H9 (cell line): ENCODE results near the gene DOCK10. TPM values are rescaled to one million over a fixed set of nuclear protein-coding genes. Genes with fewer than 3 reads are reported as not detected.
A peak's percentile ranks its signal among the peaks of the same experiment; 100 is the strongest.

Source experiments
- DNase-seq: peaks from one replicate; pipeline ENCODE4 v3.0.0-alpha.2; 2017
- H2AFZ ChIP-seq: one replicate; pipeline ENCODE4 v1.6.1; 2013; ENCODE audit warnings: mild to moderate bottlenecking, low read length, control low read depth, moderate library complexity
- H2AK5ac ChIP-seq: 2 replicates; pipeline ENCODE4 v1.6.1; 2013; ENCODE audit warnings: low read length, control low read depth, mixed read lengths; ENCODE audit not compliant: insufficient read length
- H2BK120ac ChIP-seq: one replicate; pipeline ENCODE4 v1.6.1; 2013; ENCODE audit warnings: low read depth, mild to moderate bottlenecking, low read length, control low read depth, inconsistent platforms; ENCODE audit not compliant: poor library complexity, severe bottlenecking
- H2BK12ac ChIP-seq: 2 replicates; pipeline ENCODE4 v1.6.1; 2013; ENCODE audit warnings: low read length, control low read depth, mixed read lengths, low read depth; ENCODE audit not compliant: insufficient read length
- H2BK15ac ChIP-seq: 2 replicates; pipeline ENCODE4 v1.6.1; 2013; ENCODE audit warnings: low read depth, low read length, control low read depth
- H2BK20ac ChIP-seq: one replicate; pipeline ENCODE4 v1.6.1; 2013; ENCODE audit warnings: low read depth, mild to moderate bottlenecking, low read length, control low read depth, inconsistent platforms; ENCODE audit not compliant: poor library complexity, severe bottlenecking
- H2BK5ac ChIP-seq: 2 replicates; pipeline ENCODE4 v1.6.1; 2013; ENCODE audit warnings: low read length, control low read depth, mixed read lengths; ENCODE audit not compliant: insufficient read length
- H3K14ac ChIP-seq: 2 replicates; pipeline ENCODE4 v1.6.1; 2013; ENCODE audit warnings: low read length, control low read depth; ENCODE audit not compliant: insufficient read depth
- H3K18ac ChIP-seq: 2 replicates; pipeline ENCODE4 v1.6.1; 2013; ENCODE audit warnings: low read depth, mild to moderate bottlenecking, mixed read lengths, low read length, control low read depth; ENCODE audit not compliant: insufficient read length
- H3K23ac ChIP-seq: 2 replicates; pipeline ENCODE4 v1.6.1; 2013; ENCODE audit warnings: low read length, control low read depth, mixed read lengths, low read depth; ENCODE audit not compliant: insufficient read length
- H3K23me2 ChIP-seq: 2 replicates; pipeline ENCODE4 v1.6.1; 2013; ENCODE audit warnings: low read depth, mild to moderate bottlenecking, mixed read lengths, low read length, control low read depth; ENCODE audit not compliant: insufficient read length, poor library complexity, severe bottlenecking
- H3K27ac ChIP-seq: 2 replicates; pipeline ENCODE4 v1.5.1; 2013; ENCODE audit warnings: low read length, control low read depth, mixed read lengths, low read depth; ENCODE audit not compliant: insufficient read length
- H3K27me3 ChIP-seq: 2 replicates; pipeline ENCODE4 v1.6.1; 2013; ENCODE audit warnings: low read length, control low read depth, inconsistent platforms; ENCODE audit not compliant: insufficient read depth
- H3K4ac ChIP-seq: 2 replicates; pipeline ENCODE4 v1.6.1; 2013; ENCODE audit warnings: low read depth, mild to moderate bottlenecking, control low read depth, inconsistent platforms, low read length, moderate library complexity
- H3K4me1 ChIP-seq: 2 replicates; pipeline ENCODE4 v1.6.1; 2013; ENCODE audit warnings: low read length, control low read depth, inconsistent platforms; ENCODE audit not compliant: insufficient read depth
- H3K4me2 ChIP-seq: 2 replicates; pipeline ENCODE4 v1.6.1; 2013; ENCODE audit warnings: low read length, control low read depth, mixed read lengths; ENCODE audit not compliant: insufficient read length, insufficient read depth
- H3K56ac ChIP-seq: 2 replicates; pipeline ENCODE4 v1.6.1; 2013; ENCODE audit warnings: low read depth, mild to moderate bottlenecking, mixed read lengths, low read length, control low read depth; ENCODE audit not compliant: insufficient read length
- H3K79me1 ChIP-seq: 2 replicates; pipeline ENCODE4 v1.6.1; 2013; ENCODE audit warnings: low read depth, mild to moderate bottlenecking, moderate library complexity, low read length, control low read depth, inconsistent platforms; ENCODE audit not compliant: insufficient read depth, poor library complexity, severe bottlenecking
- H3K79me2 ChIP-seq: 2 replicates; pipeline ENCODE4 v1.6.1; 2013; ENCODE audit warnings: low read length, control low read depth, inconsistent platforms; ENCODE audit not compliant: insufficient read depth
- H3K9ac ChIP-seq: 2 replicates; pipeline ENCODE4 v1.6.1; 2013; ENCODE audit warnings: low read length, control low read depth, mixed read lengths; ENCODE audit not compliant: insufficient read length; ENCODE audit errors: extremely low read depth
- H3K9me3 ChIP-seq: one replicate; pipeline ENCODE4 v1.6.1; 2013; ENCODE audit warnings: low read depth, low read length, inconsistent platforms; ENCODE audit not compliant: control insufficient read depth
- H3T11ph ChIP-seq: one replicate; pipeline ENCODE4 v1.6.1; 2013; ENCODE audit warnings: mild to moderate bottlenecking, low read length, control low read depth, inconsistent platforms
- H4K20me1 ChIP-seq: one replicate; pipeline ENCODE4 v1.6.1; 2013; ENCODE audit not compliant: control insufficient read depth, insufficient read length, insufficient read depth
- H4K5ac ChIP-seq: 2 replicates; pipeline ENCODE4 v1.6.1; 2013; ENCODE audit warnings: low read depth, mild to moderate bottlenecking, mixed read lengths, low read length, control low read depth; ENCODE audit not compliant: insufficient read length
- H4K8ac ChIP-seq: replicated peaks from 2 replicates; pipeline ENCODE4 v1.6.1; 2013; ENCODE audit warnings: low read length, control low read depth, mixed read lengths, low read depth; ENCODE audit not compliant: insufficient read length
- H4K91ac ChIP-seq: 2 replicates; pipeline ENCODE4 v1.6.1; 2013; ENCODE audit warnings: low read depth, mild to moderate bottlenecking, moderate library complexity, mixed read lengths, low read length, control low read depth; ENCODE audit not compliant: insufficient read length
- H3K27ac Mint-ChIP-seq, 3 experiments: 2 replicates in 2 of 3; 3 replicates in 1 of 3; pipeline ENCODE4 v1.8.0; 2020 to 2021; ENCODE audit warnings: mixed read lengths in 3 of 3, mild to moderate bottlenecking in 1 of 3, moderate library complexity in 1 of 3
- H3K27me3 Mint-ChIP-seq: 2 replicates; pipeline ENCODE4 v1.8.0; 2021; ENCODE audit warnings: low read depth, mild to moderate bottlenecking, moderate library complexity, mixed read lengths
- H3K36me3 Mint-ChIP-seq, 3 experiments: 2 replicates in 2 of 3; 3 replicates in 1 of 3; pipeline ENCODE4 v1.8.0; 2020 to 2021; ENCODE audit warnings: low read depth in 3 of 3, mixed read lengths in 3 of 3; ENCODE audit not compliant: insufficient read depth in 1 of 3
- H3K4me1 Mint-ChIP-seq, 2 experiments: 2 replicates each; pipeline ENCODE4 v1.8.0; 2020; ENCODE audit warnings: mixed read lengths in 2 of 2
- H3K4me3 Mint-ChIP-seq, 2 experiments: 2 replicates in 1 of 2; 3 replicates in 1 of 2; pipeline ENCODE4 v1.8.0; 2020 to 2021; ENCODE audit warnings: mild to moderate bottlenecking in 2 of 2, mixed read lengths in 2 of 2, moderate library complexity in 1 of 2
- H3K9me3 Mint-ChIP-seq, 2 experiments: 2 replicates in 1 of 2; 3 replicates in 1 of 2; pipeline ENCODE4 v1.8.0; 2020; ENCODE audit warnings: mild to moderate bottlenecking in 2 of 2, mixed read lengths in 2 of 2, moderate library complexity in 1 of 2
- CTCF ChIP-seq: fragments of 200-600 bp; sonication (generic); conservative IDR thresholded peaks from 3 replicates; pipeline ENCODE4 v1.8.0; 2021; ENCODE audit warnings: antibody characterized with exemption, mild to moderate bottlenecking
- WGBS: extraction: QIAGEN DNeasy Blood & Tissue Kit; methylation state at CpG from one replicate; pipeline ENCODE4 v1.1.7; 2013; ENCODE audit warnings: missing lambda C conversion rate, low lambda C conversion rate, mixed read lengths; ENCODE audit not compliant: insufficient read length; ENCODE audit errors: extremely low coverage; 5-methylcytosine and 5-hydroxymethylcytosine counted together
- total RNA-seq: library from RNA; stranded (reverse); gene quantifications from 2 replicates; pipeline ENCODE4 v1.2.1, GENCODE V29; 2021

The DOCK10 gene
- total RNA-seq, 1 experiment from 2014 or later, result 0.79 TPM

- no peak overlapping the region for H3K14ac ChIP-seq
- TF ChIP-seq CTCF, result no peak
- no peak overlapping the region for H3K4ac ChIP-seq
- H3K18ac ChIP-seq, result no peak overlapping the region
- H4K8ac ChIP-seq, result no peak overlapping the region
- no peak overlapping the region for H4K91ac ChIP-seq
- H3K27me3 ChIP-seq, result no peaks in the 10 kb centered on the region
- no CpG with 5 or more reads among the region's 6 CpGs for WGBS
- H3K23ac ChIP-seq, result no peak overlapping the region
- H3K56ac ChIP-seq, result no peak overlapping the region
- no peak overlapping the region for H4K5ac ChIP-seq
- no peak overlapping the region for H2BK120ac ChIP-seq
- no peaks in the 10 kb centered on the region for H3K9me3 ChIP-seq
- no peak overlapping the region for H2AK5ac ChIP-seq
- no peak overlapping the region for H2AFZ ChIP-seq
- H3K79me1 ChIP-seq, result no peaks in the 10 kb centered on the region
- Mint-ChIP-seq H3K27me3 (peaks cover 28% of the 10 kb centered on the region), H3K4me3 (no peak overlapping the region), H3K27ac (no peak overlapping the region; a peak in 1 of 7 replicates), H3K9me3 (peaks cover 0 to 4% of the 10 kb centered on the region in 2 experiments; a peak in 1 of 5 replicates), H3K36me3 (0 out of 7 replicates have a peak, but pooled peaks cover 0 to 7% (median 0%) of the 10 kb centered on the region in 3 experiments), H3K4me1 (peaks cover 5 to 9% of the 10 kb centered on the region in 2 experiments)
- H2BK20ac ChIP-seq, result no peak overlapping the region
- no peak overlapping the region for H3K9ac ChIP-seq
- no peak overlapping the region for H2BK15ac ChIP-seq
- no peaks in the 10 kb centered on the region for H3K4me1 ChIP-seq
- no peaks in the 10 kb centered on the region for H4K20me1 ChIP-seq
- no peaks in the 10 kb centered on the region for H3K23me2 ChIP-seq
- H2BK12ac ChIP-seq, result no peak overlapping the region
- H3K27ac ChIP-seq, result no peak overlapping the region
- DNase-seq, result peak; percentile 51
- no peaks in the 10 kb centered on the region for H3K79me2 ChIP-seq
- H3T11ph ChIP-seq, result no peak overlapping the region
- no peak overlapping the region for H2BK5ac ChIP-seq
- H3K4me2 ChIP-seq, result no peak overlapping the region
Observed at GRCh38 chr2:224892574-224893204, 149.6 kb downstream of the DOCK10 start.
